OCI-LY1 (cell line): ENCODE results near the gene DUS2.

Source experiments
- H2AFZ ChIP-seq: fragments of 200-600 bp; sonication (generic), shearing (Covaris generic); 2 replicates; pipeline ENCODE4 v1.6.0; 2014; ENCODE audit warnings: antibody characterized with exemption, mild to moderate bottlenecking, low read length
- H3F3A ChIP-seq: fragments of 200-600 bp; sonication (generic), shearing (Covaris generic); 2 replicates; pipeline ENCODE4 v1.6.0; 2014; ENCODE audit warnings: mild to moderate bottlenecking, antibody characterized with exemption, low read length, moderate library complexity; ENCODE audit not compliant: insufficient read depth
- H3K27ac ChIP-seq: fragments of 200-600 bp; sonication (generic); 2 replicates; pipeline ENCODE4 v1.5.1; 2014; ENCODE audit warnings: low read length, mixed run types, mild to moderate bottlenecking, low read depth; ENCODE audit not compliant: poor library complexity, severe bottlenecking
- H3K27me3 ChIP-seq: fragments of 200-600 bp; sonication (generic); 2 replicates; pipeline ENCODE4 v1.6.0; 2014; ENCODE audit warnings: antibody characterized with exemption, mild to moderate bottlenecking, low read length, moderate library complexity; ENCODE audit not compliant: insufficient read depth
- H3K36me3 ChIP-seq: fragments of 200-600 bp; sonication (generic); 2 replicates; pipeline ENCODE4 v1.6.1; 2014; ENCODE audit warnings: mild to moderate bottlenecking, antibody characterized with exemption, low read length, moderate library complexity, mixed read lengths; ENCODE audit not compliant: insufficient read depth
- H3K4me1 ChIP-seq: fragments of 200-600 bp; sonication (generic); 2 replicates; pipeline ENCODE4 v1.5.1; 2014; ENCODE audit warnings: mild to moderate bottlenecking, low read length, moderate library complexity; ENCODE audit not compliant: insufficient read depth, severe bottlenecking
- H3K4me2 ChIP-seq: fragments of 200-600 bp; sonication (generic), shearing (Covaris generic); 2 replicates; pipeline ENCODE4 v1.6.1; 2014; ENCODE audit warnings: low read length
- H3K4me3 ChIP-seq: fragments of 200-600 bp; sonication (generic); 2 replicates; pipeline ENCODE4 v1.5.1; 2014; ENCODE audit warnings: low read length, low read depth, mild to moderate bottlenecking, mixed read lengths; ENCODE audit not compliant: poor library complexity, severe bottlenecking
- H3K79me2 ChIP-seq: fragments of 200-600 bp; shearing (Covaris generic); 2 replicates; pipeline ENCODE4 v1.6.1; 2016; ENCODE audit warnings: mixed run types, low read length, mixed read lengths; ENCODE audit not compliant: insufficient read depth
- H3K9ac ChIP-seq: fragments of 200-600 bp; sonication (generic), shearing (Covaris generic); 2 replicates; pipeline ENCODE4 v1.6.1; 2014; ENCODE audit warnings: mild to moderate bottlenecking, low read length, mixed read lengths
- H3K9me2 ChIP-seq: fragments of 200-600 bp; sonication (generic), shearing (Covaris generic); 2 replicates; pipeline ENCODE4 v1.6.1; 2014; ENCODE audit warnings: low read depth, mild to moderate bottlenecking, low read length, mixed read lengths
- H3K9me3 ChIP-seq: fragments of 200-600 bp; shearing (Covaris generic); 2 replicates; pipeline ENCODE4 v1.6.1; 2014; ENCODE audit warnings: low read length, mixed read lengths
- H4K20me1 ChIP-seq: fragments of 200-600 bp; sonication (generic), shearing (Covaris generic); 2 replicates; pipeline ENCODE4 v1.6.0; 2016; ENCODE audit warnings: mild to moderate bottlenecking, low read length; ENCODE audit not compliant: insufficient read depth
- CTCF ChIP-seq: fragments of 200-600 bp; sonication (generic), shearing (Covaris generic); IDR thresholded peaks from 2 replicates; pipeline ENCODE4 v1.5.1; 2017; ENCODE audit warnings: mild to moderate bottlenecking, antibody characterized with exemption, low read length, moderate library complexity, mixed read lengths
- EZH2 ChIP-seq: fragments of 200-600 bp; sonication (generic), shearing (Covaris generic); IDR thresholded peaks from 2 replicates; pipeline ENCODE4 v1.8.0; 2017; ENCODE audit warnings: borderline replicate concordance, mixed run types, mild to moderate bottlenecking, antibody characterized with exemption, low read length, moderate library complexity, mixed read lengths

Gene DUS2

GRCh38 chr16:68126395-68126794, 103.3 kb downstream of the DUS2 start:
- Histone ChIP-seq H3K36me3 (peaks cover 5% of the 10 kb centered on the region; the same call in 1 of the 2 replicates), H3K9ac (no peak overlapping the region), H2AFZ (no peak overlapping the region), H3K27me3 (no peaks in the 10 kb centered on the region), H4K20me1 (no peaks in the 10 kb centered on the region), H3K4me1 (peaks cover 4% of the 10 kb centered on the region), H3K4me3 (no peak overlapping the region), H3K4me2 (no peak overlapping the region), H3K27ac (no peak overlapping the region), H3K9me3 (no peaks in the 10 kb centered on the region), H3K9me2 (no peaks in the 10 kb centered on the region), H3F3A (no peaks in the 10 kb centered on the region), H3K79me2 (0 out of 2 replicates have a peak, but pooled peaks cover 17% of the 10 kb centered on the region)
- TF ChIP-seq EZH2: no peak
- no peak for TF ChIP-seq CTCF

GRCh38 chr16:68128577-68129305, 105.7 kb downstream of the DUS2 start:
- Histone ChIP-seq H3K27ac (no peak overlapping the region), H3K27me3 (no peaks in the 10 kb centered on the region), H4K20me1 (no peaks in the 10 kb centered on the region), H3K4me1 (peaks cover 4% of the 10 kb centered on the region), H3K79me2 (no peaks in the 10 kb centered on the region; the same call in 1 of the 2 replicates), H2AFZ (no peak overlapping the region), H3F3A (no peaks in the 10 kb centered on the region), H3K4me2 (no peak overlapping the region), H3K9ac (no peak overlapping the region), H3K4me3 (no peak overlapping the region), H3K9me2 (no peaks in the 10 kb centered on the region), H3K9me3 (no peaks in the 10 kb centered on the region), H3K36me3 (peaks cover 5% of the 10 kb centered on the region; the same call in 1 of the 2 replicates)
- no peak for TF ChIP-seq EZH2
- no peak for TF ChIP-seq CTCF
